ENCODE results near the gene CDKN2C.

GRCh38 chr1:50992532-50993318, 22.7 kb downstream of the CDKN2C start:
- TF ChIP-seq CEBPB (IDR thresholded peaks at IDR 0.05): no peak
- no peak for TF ChIP-seq CREB1 (IDR thresholded peaks at IDR 0.05; ENCODE audit: low read depth)
- no peak for TF ChIP-seq EP300 (IDR thresholded peaks at IDR 0.05; ENCODE audit: borderline replicate concordance)
- TF ChIP-seq MAX (IDR thresholded peaks at IDR 0.05): no peak
- TF ChIP-seq TAF1 (IDR thresholded peaks at IDR 0.05; ENCODE audit: low read depth): no peak
- TF ChIP-seq YY1 (IDR thresholded peaks at IDR 0.05; ENCODE audit: low read depth): no peak
- no peak for TF ChIP-seq TCF12 (IDR thresholded peaks at IDR 0.05; ENCODE audit: low read depth)
- no peak for TF ChIP-seq RAD21 (IDR thresholded peaks at IDR 0.05; ENCODE audit: low read depth)
- TF ChIP-seq REST (IDR thresholded peaks at IDR 0.05; ENCODE audit: low read depth): no peak
- no peak for TF ChIP-seq TEAD4 (IDR thresholded peaks at IDR 0.05)
- no peak for TF ChIP-seq USF1 (IDR thresholded peaks at IDR 0.05)
- TF ChIP-seq EGR1 (IDR thresholded peaks at IDR 0.05): no peak

Data from Ishikawa (cell line).